ENCODE results near the gene NR2F2. TPM values are rescaled to one million over a fixed set of nuclear protein-coding genes. Genes with fewer than 3 reads are reported as not detected.

Gene NR2F2
- polyA plus RNA-seq, 1 of the 3 experiments (the other 2 are of a cell fraction), result 3.9 TPM

GRCh38 chr15:96385195-96385594, 54.7 kb downstream of the NR2F2 start:
- no peak for DNase-seq
- Histone ChIP-seq H3K4me2 (no peak overlapping the region), H3K36me3 (replicated peaks in 1 of 2; ENCODE audit: control insufficient read depth in 1 of 2, insufficient read depth in 2 of 2, low read length in 1 of 2) (no peaks in the 10 kb centered on the region), H3K9me2 (no peaks in the 10 kb centered on the region), H3F3A (replicated peaks; ENCODE audit: insufficient read depth) (no peaks in the 10 kb centered on the region), H3K9me3 (no peaks in the 10 kb centered on the region), H3K9ac (no peak overlapping the region), H3K27ac (ENCODE audit: low read depth in 2 of 2, low read length in 1 of 2) (no peak overlapping the region), H3K4me3 (ENCODE audit: low read depth in 2 of 2, low read length in 1 of 2) (no peak overlapping the region), H3K27me3 (ENCODE audit: insufficient read depth) (no peaks in the 10 kb centered on the region), H4K20me1 (ENCODE audit: insufficient read depth) (no peaks in the 10 kb centered on the region), H3K4me1 (ENCODE audit: control insufficient read depth in 1 of 2, insufficient read depth in 2 of 2, low read depth in 1 of 2, low read length in 1 of 2) (no peaks in the 10 kb centered on the region), H3K79me2 (ENCODE audit: insufficient read depth) (no peaks in the 10 kb centered on the region), H2AFZ (ENCODE audit: low read depth) (no peak overlapping the region)
- 0% methylated on average over 1 of the region's 1 CpG for WGBS (ENCODE audit: low lambda C conversion rate)
- POLR2A ChIA-PET, result no interaction called here
- CTCF ChIA-PET, result no interaction called here
- TF ChIP-seq, protein P1, sequence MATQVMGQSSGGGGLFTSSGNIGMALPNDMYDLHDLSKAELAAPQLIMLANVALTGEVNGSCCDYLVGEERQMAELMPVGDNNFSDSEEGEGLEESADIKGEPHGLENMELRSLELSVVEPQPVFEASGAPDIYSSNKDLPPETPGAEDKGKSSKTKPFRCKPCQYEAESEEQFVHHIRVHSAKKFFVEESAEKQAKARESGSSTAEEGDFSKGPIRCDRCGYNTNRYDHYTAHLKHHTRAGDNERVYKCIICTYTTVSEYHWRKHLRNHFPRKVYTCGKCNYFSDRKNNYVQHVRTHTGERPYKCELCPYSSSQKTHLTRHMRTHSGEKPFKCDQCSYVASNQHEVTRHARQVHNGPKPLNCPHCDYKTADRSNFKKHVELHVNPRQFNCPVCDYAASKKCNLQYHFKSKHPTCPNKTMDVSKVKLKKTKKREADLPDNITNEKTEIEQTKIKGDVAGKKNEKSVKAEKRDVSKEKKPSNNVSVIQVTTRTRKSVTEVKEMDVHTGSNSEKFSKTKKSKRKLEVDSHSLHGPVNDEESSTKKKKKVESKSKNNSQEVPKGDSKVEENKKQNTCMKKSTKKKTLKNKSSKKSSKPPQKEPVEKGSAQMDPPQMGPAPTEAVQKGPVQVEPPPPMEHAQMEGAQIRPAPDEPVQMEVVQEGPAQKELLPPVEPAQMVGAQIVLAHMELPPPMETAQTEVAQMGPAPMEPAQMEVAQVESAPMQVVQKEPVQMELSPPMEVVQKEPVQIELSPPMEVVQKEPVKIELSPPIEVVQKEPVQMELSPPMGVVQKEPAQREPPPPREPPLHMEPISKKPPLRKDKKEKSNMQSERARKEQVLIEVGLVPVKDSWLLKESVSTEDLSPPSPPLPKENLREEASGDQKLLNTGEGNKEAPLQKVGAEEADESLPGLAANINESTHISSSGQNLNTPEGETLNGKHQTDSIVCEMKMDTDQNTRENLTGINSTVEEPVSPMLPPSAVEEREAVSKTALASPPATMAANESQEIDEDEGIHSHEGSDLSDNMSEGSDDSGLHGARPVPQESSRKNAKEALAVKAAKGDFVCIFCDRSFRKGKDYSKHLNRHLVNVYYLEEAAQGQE (IDR thresholded peaks at IDR 0.05; ENCODE audit: low read depth, low read length), result no peak
- no peak for TF ChIP-seq POLR2AphosphoS5 (IDR thresholded peaks at IDR 0.05; ENCODE audit: low read depth, low read length)
- TF ChIP-seq, protein P2, sequence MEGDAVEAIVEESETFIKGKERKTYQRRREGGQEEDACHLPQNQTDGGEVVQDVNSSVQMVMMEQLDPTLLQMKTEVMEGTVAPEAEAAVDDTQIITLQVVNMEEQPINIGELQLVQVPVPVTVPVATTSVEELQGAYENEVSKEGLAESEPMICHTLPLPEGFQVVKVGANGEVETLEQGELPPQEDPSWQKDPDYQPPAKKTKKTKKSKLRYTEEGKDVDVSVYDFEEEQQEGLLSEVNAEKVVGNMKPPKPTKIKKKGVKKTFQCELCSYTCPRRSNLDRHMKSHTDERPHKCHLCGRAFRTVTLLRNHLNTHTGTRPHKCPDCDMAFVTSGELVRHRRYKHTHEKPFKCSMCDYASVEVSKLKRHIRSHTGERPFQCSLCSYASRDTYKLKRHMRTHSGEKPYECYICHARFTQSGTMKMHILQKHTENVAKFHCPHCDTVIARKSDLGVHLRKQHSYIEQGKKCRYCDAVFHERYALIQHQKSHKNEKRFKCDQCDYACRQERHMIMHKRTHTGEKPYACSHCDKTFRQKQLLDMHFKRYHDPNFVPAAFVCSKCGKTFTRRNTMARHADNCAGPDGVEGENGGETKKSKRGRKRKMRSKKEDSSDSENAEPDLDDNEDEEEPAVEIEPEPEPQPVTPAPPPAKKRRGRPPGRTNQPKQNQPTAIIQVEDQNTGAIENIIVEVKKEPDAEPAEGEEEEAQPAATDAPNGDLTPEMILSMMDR (IDR thresholded peaks at IDR 0.05), result no peak
- no peak for TF ChIP-seq GABPA (IDR thresholded peaks at IDR 0.05; ENCODE audit: low read depth)
- no peak for TF ChIP-seq RCOR1 (IDR thresholded peaks at IDR 0.05; ENCODE audit: low read length)
- no peak for TF ChIP-seq SIN3A (IDR thresholded peaks at IDR 0.05; ENCODE audit: borderline replicate concordance, low read depth, low read length)
- TF ChIP-seq MXI1 (IDR thresholded peaks at IDR 0.05; ENCODE audit: low read depth, low read length), result no peak
- TF ChIP-seq, protein P3, sequence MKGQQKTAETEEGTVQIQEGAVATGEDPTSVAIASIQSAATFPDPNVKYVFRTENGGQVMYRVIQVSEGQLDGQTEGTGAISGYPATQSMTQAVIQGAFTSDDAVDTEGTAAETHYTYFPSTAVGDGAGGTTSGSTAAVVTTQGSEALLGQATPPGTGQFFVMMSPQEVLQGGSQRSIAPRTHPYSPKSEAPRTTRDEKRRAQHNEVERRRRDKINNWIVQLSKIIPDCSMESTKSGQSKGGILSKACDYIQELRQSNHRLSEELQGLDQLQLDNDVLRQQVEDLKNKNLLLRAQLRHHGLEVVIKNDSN (IDR thresholded peaks at IDR 0.05; ENCODE audit: borderline replicate concordance, low read depth), result no peak
- TF ChIP-seq EP300 (IDR thresholded peaks at IDR 0.05; ENCODE audit: borderline replicate concordance in 1 of 2, low read depth in 1 of 2, low read length in 1 of 2), result no peak

DNA sequence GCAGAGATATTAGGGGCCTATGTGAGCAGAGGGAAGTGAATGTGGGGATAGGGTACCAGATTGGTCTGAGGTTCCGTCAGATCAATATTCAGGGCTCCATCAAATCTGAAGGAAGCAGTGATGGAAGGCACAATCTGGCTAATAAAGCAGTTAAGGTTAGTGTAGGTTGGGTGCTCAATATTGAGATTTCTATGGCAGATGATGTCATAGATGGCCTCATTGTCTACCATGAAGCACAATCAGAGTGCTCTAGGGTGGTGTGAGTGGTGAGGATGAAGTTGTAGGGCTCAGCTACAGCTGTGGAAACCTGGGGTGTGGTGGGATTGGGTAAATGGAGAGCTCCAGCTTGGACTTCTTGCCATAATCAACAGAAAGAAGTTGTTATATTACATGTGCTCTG, 58.2 kb downstream of the NR2F2 start:
- no peaks in the 10 kb centered on the region for H3K79me2 ChIP-seq (ENCODE audit: insufficient read depth)
- no peaks in the 10 kb centered on the region for H3K9me2 ChIP-seq
- POLR2A ChIA-PET, result no interaction called here
- no peaks in the 10 kb centered on the region; a peak in 1 of 4 replicates for H3K4me1 ChIP-seq (ENCODE audit: control insufficient read depth in 1 of 2, insufficient read depth in 2 of 2, low read depth in 1 of 2, low read length in 1 of 2)
- H3F3A ChIP-seq (replicated peaks; ENCODE audit: insufficient read depth), result no peaks in the 10 kb centered on the region
- no peak overlapping the region for H2AFZ ChIP-seq (ENCODE audit: low read depth)
- H3K9ac ChIP-seq, result no peak overlapping the region
- H3K4me2 ChIP-seq, result no peak overlapping the region
- no peak for DNase-seq
- CTCF ChIA-PET, result interaction anchor here (0.7 kb wide), 1 partner anchor 1006 kb away, joined by 4 read pairs; no protein-coding TSS in a partner anchor
- no peaks in the 10 kb centered on the region for H3K9me3 ChIP-seq
- no peaks in the 10 kb centered on the region for H3K27me3 ChIP-seq (ENCODE audit: insufficient read depth)
- no peaks in the 10 kb centered on the region for H4K20me1 ChIP-seq (ENCODE audit: insufficient read depth)
- H3K36me3 ChIP-seq (replicated peaks in 1 of 2; ENCODE audit: control insufficient read depth in 1 of 2, insufficient read depth in 2 of 2, low read length in 1 of 2), result no peaks in the 10 kb centered on the region
- 0% methylated on average over 1 of the region's 1 CpG for WGBS (ENCODE audit: low lambda C conversion rate)
- no peak overlapping the region for H3K27ac ChIP-seq (ENCODE audit: low read depth in 2 of 2, low read length in 1 of 2)
- no peak overlapping the region for H3K4me3 ChIP-seq (ENCODE audit: low read depth in 2 of 2, low read length in 1 of 2)
- TF ChIP-seq RCOR1 (IDR thresholded peaks at IDR 0.05; ENCODE audit: low read length), result no peak
- TF ChIP-seq, protein P4, sequence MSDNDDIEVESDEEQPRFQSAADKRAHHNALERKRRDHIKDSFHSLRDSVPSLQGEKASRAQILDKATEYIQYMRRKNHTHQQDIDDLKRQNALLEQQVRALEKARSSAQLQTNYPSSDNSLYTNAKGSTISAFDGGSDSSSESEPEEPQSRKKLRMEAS (IDR thresholded peaks at IDR 0.05; ENCODE audit: low read depth), result no peak
- TF ChIP-seq SMC3 (IDR thresholded peaks at IDR 0.05; ENCODE audit: low read depth, low read length), result no peak
- TF ChIP-seq MEF2A (IDR thresholded peaks at IDR 0.05; ENCODE audit: borderline replicate concordance, low read depth), result no peak
- no peak for TF ChIP-seq CHD2 (IDR thresholded peaks at IDR 0.05; ENCODE audit: low read length, partially characterized antibody)
- no peak for TF ChIP-seq NFIC (IDR thresholded peaks at IDR 0.05; ENCODE audit: borderline replicate concordance)
- no peak for TF ChIP-seq USF2 (IDR thresholded peaks at IDR 0.05; ENCODE audit: borderline replicate concordance, low read depth, low read length)
- TF ChIP-seq, protein P5, sequence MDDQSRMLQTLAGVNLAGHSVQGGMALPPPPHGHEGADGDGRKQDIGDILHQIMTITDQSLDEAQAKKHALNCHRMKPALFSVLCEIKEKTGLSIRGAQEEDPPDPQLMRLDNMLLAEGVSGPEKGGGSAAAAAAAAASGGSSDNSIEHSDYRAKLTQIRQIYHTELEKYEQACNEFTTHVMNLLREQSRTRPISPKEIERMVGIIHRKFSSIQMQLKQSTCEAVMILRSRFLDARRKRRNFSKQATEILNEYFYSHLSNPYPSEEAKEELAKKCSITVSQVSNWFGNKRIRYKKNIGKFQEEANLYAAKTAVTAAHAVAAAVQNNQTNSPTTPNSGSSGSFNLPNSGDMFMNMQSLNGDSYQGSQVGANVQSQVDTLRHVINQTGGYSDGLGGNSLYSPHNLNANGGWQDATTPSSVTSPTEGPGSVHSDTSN (IDR thresholded peaks at IDR 0.05), result no peak
- TF ChIP-seq NRF1 (IDR thresholded peaks at IDR 0.05; ENCODE audit: low read depth, low read length), result no peak
- TF ChIP-seq POLR2AphosphoS5 (IDR thresholded peaks at IDR 0.05; ENCODE audit: low read depth, low read length), result no peak
